ENCODE data around the gene GRID1.

GRCh38 chr10:86144301-86144700 is 222.3 kb downstream of the GRID1 start:
- TF ChIP-seq POLR2A (IDR thresholded peaks at IDR 0.05; ENCODE audit: low read length): no peak
- TF ChIP-seq GATA1 (IDR thresholded peaks at IDR 0.05; ENCODE audit: low read depth, low read length): no peak

Data from erythroblast (primary cell).